Ovary (tissue), 9 donors: ENCODE data around the gene TCF25. TPM values are rescaled to one million over a fixed set of nuclear protein-coding genes. Genes with fewer than 3 reads are reported as not detected.

Experiments
- DNase-seq, 5 donors: peaks; one replicate each; pipeline ENCODE4 v3.0.0-alpha.2; 2019 to 2020
- H3K27ac ChIP-seq, 2 donors: fragments of 200-600 bp; one replicate each; pipeline versions ENCODE4 v1.5.1 to v1.8.0; 2019 to 2022
- H3K27me3 ChIP-seq: fragments of 200-600 bp; one replicate; pipeline ENCODE4 v1.8.0; 2022
- H3K36me3 ChIP-seq: fragments of 200-600 bp; sonication (generic); one replicate; pipeline ENCODE4 v1.5.1; 2019
- H3K4me1 ChIP-seq: one replicate; pipeline ENCODE4 v1.8.1; 2013; ENCODE audit warnings: mild to moderate bottlenecking, moderate library complexity; ENCODE audit not compliant: insufficient read depth
- H3K4me3 ChIP-seq: fragments of 200-600 bp; sonication (generic); one replicate; pipeline ENCODE4 v1.5.1; 2017
- H3K9me3 ChIP-seq, 2 donors: fragments of 200-600 bp in 1 of 2; sonication (generic) in 1 of 2; one replicate each; pipeline versions ENCODE4 v1.5.1 to v1.8.1; 2013 to 2019; ENCODE audit warnings: mild to moderate bottlenecking in 1 of 2, moderate library complexity in 1 of 2
- EP300 ChIP-seq: sonication (generic); formaldehyde crosslinking; IDR thresholded peaks from one replicate; pipeline ENCODE4 v1.6.1; 2017; ENCODE audit warnings: antibody characterized with exemption
- POLR2A ChIP-seq: fragments of 450-650 bp; IDR thresholded peaks from one replicate; pipeline ENCODE4 v1.6.1; 2017; ENCODE audit warnings: antibody characterized with exemption, mild to moderate bottlenecking, moderate library complexity
- WGBS, 3 donors: extraction: QIAGEN DNeasy Blood & Tissue Kit in 1 of 3; methylation state at CpG; one replicate each; pipeline versions ENCODE4 v1.1.5 to v1.1.7; 2013 to 2017; 5-methylcytosine and 5-hydroxymethylcytosine counted together
- intact Hi-C, 4 donors: fragments of 100-400 bp; cut with DNase I; formaldehyde crosslinking; loops; one replicate each; pipeline versions ENCODE4 v1.11.0 to v1.15.1; 2022 to 2023
- polyA plus RNA-seq, 2 donors: library from polyadenylated mRNA; stranded (reverse); fragments of 200-250 nt in 1 of 2; fragments of 350-450 nt in 1 of 2; fragmentation: Illumina TruSeq in 1 of 2; extraction: RNeasy Lipid Tissue Mini Kit (QIAGEN cat#74804) in 1 of 2; gene quantifications; one replicate each; pipeline ENCODE4 v1.2.3, GENCODE V29; 2013 to 2014
- total RNA-seq, 7 donors: library from RNA; depleted of rRNA in 2 of 7; stranded (reverse); fragments of >200 nt in 2 of 7; fragmentation: NEBNext Ultra II Directional in 3 of 7; extraction: Animal tissue kit (Norgen Biotek cat#: 25700) in 3 of 7; gene quantifications; one replicate each; pipeline versions ENCODE4 v1.1.0 to v1.2.4, GENCODE V29; 2016 to 2023
- TF ChIP-seq, protein P1 (sequence below), 3 donors: fragments of 450-650 bp in 2 of 3; fragments of 200-600 bp in 1 of 3; IDR thresholded peaks; one replicate each; pipeline versions ENCODE4 v1.5.1 to v1.8.0; 2016 to 2022; ENCODE audit warnings: antibody characterized with exemption in 3 of 3, mild to moderate bottlenecking in 1 of 3
- donor health status: DM: no; HTN: no; CAD: no; lungs with moderate emphysema.
- donor health status: DM: no; HTN: no; CAD: no.
- donor health status: Bipolar disorder and iron deficiency.
- donor health status: DM: yes; HTN: yes; CAD: no.
- donor health status: DM: no; HTN: no; CAD: no.
- donor health status: DM: yes; HTN: yes; CAD: no.

Gene TCF25
- total and polyA plus RNA-seq, 9 donors = 122 to 210 (median 185) TPM

DNA sequence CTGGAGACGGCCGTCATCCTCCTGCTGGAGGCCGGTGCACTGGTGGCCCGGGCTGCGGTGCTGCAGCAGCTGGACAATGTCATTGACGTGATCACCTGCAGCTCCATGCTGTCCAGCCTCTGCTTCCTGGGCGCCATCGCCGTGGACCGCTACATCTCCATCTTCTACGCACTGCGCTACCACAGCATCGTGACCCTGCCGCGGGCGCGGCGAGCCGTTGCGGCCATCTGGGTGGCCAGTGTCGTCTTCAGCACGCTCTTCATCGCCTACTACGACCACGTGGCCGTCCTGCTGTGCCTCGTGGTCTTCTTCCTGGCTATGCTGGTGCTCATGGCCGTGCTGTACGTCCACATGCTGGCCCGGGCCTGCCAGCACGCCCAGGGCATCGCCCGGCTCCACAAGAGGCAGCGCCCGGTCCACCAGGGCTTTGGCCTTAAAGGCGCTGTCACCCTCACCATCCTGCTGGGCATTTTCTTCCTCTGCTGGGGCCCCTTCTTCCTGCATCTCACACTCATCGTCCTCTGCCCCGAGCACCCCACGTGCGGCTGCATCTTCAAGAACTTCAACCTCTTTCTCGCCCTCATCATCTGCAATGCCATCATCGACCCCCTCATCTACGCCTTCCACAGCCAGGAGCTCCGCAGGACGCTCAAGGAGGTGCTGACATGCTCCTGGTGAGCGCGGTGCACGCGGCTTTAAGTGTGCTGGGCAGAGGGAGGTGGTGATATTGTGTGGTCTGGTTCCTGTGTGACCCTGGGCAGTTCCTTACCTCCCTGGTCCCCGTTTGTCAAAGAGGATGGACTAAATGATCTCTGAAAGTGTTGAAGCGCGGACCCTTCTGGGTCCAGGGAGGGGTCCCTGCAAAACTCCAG lies 46.4 kb downstream of the TCF25 start:
- no peak for DNase-seq
- Histone ChIP-seq H3K9me3 (no peaks in the 10 kb centered on the region), H3K4me1 (peaks cover 12% of the 10 kb centered on the region), H3K27me3 (peaks cover 4% of the 10 kb centered on the region), H3K4me3 (no peak overlapping the region), H3K27ac (no peak overlapping the region), H3K36me3 (no peaks in the 10 kb centered on the region)
- no peak for TF ChIP-seq EP300
- no peak for TF ChIP-seq POLR2A
- TF ChIP-seq, protein P1, sequence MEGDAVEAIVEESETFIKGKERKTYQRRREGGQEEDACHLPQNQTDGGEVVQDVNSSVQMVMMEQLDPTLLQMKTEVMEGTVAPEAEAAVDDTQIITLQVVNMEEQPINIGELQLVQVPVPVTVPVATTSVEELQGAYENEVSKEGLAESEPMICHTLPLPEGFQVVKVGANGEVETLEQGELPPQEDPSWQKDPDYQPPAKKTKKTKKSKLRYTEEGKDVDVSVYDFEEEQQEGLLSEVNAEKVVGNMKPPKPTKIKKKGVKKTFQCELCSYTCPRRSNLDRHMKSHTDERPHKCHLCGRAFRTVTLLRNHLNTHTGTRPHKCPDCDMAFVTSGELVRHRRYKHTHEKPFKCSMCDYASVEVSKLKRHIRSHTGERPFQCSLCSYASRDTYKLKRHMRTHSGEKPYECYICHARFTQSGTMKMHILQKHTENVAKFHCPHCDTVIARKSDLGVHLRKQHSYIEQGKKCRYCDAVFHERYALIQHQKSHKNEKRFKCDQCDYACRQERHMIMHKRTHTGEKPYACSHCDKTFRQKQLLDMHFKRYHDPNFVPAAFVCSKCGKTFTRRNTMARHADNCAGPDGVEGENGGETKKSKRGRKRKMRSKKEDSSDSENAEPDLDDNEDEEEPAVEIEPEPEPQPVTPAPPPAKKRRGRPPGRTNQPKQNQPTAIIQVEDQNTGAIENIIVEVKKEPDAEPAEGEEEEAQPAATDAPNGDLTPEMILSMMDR (IDR thresholded peaks at IDR 0.05) = no peak
- 88 to 91% (median 90%) methylated on average over 52 of the region's 52 CpGs for WGBS, 3 donors
- intact Hi-C loops = no loop called here

DNA sequence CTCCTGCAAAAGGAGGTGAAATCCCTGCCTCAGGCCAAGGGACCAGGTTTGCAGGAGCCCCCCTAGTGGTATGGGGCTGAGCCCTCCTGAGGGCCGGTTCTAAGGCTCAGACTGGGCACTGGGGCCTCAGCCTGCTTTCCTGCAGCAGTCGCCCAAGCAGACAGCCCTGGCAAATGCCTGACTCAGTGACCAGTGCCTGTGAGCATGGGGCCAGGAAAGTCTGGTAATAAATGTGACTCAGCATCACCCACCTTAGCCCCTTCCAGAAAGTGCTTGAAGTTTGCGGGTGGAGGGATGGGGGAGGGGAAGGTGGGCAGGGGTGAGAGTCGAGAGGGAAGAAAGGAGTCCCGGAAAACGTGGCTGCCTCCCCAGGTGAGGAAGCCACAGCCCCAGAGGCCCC lies 47.3 kb downstream of the TCF25 start:
- no peaks in the 10 kb centered on the region for H3K36me3 ChIP-seq
- TF ChIP-seq EP300 (no peak), POLR2A (no peak)
- TF ChIP-seq, protein P1 (IDR thresholded peaks at IDR 0.05) = no peak
- DNase-seq = no peak
- no peak overlapping the region for H3K4me3 ChIP-seq
- intact Hi-C loops = no loop called here
- H3K9me3 ChIP-seq = no peaks in the 10 kb centered on the region
- peaks cover 12% of the 10 kb centered on the region for H3K4me1 ChIP-seq
- H3K27me3 ChIP-seq = peaks cover 4% of the 10 kb centered on the region
- H3K27ac ChIP-seq = no peak overlapping the region
- WGBS, 3 donors = 49 to 56% (median 51%) methylated on average over 6 of the region's 6 CpGs

DNA sequence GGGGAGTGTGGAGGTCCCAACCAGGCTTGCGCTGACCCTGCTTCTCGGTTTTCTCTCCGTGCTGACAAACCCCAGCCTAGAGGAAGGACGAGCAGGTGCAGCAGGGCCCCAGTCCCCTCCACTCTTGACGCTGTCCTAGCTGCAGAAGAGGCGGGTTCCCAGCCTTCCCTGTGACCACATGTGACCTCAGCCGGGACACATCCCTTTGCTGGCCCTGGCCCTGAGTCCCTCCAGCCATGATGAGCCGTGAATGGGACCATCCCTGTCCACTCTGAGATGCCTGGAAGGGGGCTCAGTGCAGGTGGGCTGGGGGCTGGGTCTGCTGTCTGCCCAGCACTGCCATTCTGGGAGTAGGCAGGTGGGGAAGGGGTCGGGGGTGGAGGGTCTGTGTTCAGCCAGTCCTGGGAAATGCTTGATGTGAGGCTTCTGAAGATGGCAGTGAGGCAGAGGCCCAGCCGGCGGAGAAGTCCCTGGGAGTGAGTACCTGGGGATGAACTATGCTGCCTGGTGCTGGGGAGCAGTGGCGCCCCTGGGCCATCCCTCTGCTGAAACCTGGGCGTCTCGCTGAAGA lies 47.8 kb downstream of the TCF25 start:
- no peak overlapping the region for H3K4me3 ChIP-seq
- TF ChIP-seq POLR2A (no peak), EP300 (no peak)
- TF ChIP-seq, protein P1 (IDR thresholded peaks at IDR 0.05) = no peak
- H3K9me3 ChIP-seq = no peaks in the 10 kb centered on the region
- WGBS, 3 donors = 49 to 54% (median 53%) methylated on average over 14 of the region's 14 CpGs
- peak in 1 of 5 donors; percentile 43 for DNase-seq
- peaks cover 4% of the 10 kb centered on the region for H3K27me3 ChIP-seq
- intact Hi-C loops = no loop called here
- peaks cover 12% of the 10 kb centered on the region for H3K4me1 ChIP-seq
- H3K36me3 ChIP-seq = no peaks in the 10 kb centered on the region
- H3K27ac ChIP-seq = no peak overlapping the region

DNA sequence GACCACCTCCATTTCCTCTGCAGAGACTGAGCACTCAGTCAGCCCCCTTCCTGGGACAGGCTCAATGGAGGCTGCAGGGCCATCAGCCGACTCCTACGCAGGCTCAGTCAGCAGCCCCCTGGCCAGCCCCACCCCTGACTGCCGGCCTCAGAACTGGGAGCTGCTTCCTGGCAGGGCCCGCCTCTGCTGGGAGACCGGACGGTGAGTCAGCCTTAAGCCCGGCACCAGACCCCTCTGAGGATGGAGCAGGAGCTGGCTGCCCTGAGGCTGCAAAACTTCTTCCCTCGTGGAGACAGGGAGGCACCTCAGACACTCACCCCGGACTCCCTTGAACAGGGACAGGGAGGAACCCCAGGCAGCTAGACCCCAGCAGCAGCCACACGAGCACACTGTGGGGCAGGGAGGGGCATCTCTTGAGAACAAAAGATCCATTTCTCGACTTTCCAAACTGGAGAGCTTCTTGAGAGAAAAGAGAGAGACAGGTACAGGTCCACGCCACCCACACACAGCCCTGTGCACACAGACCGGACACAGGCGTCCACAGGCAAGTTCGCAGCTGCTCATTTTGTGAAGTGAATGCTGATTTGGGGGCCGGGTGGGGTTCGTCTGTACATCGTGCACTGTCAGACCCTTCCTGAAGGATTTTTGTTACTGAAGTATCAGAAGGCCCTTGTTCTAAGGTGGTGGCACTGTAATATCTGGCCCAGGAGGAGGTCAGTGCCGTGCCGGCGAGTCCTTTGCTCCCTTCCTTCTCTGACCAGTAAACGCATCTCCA lies 48.5 kb downstream of the TCF25 start:
- Histone ChIP-seq H3K27ac (no peak overlapping the region), H3K36me3 (no peaks in the 10 kb centered on the region), H3K27me3 (peaks cover 4% of the 10 kb centered on the region), H3K9me3 (no peaks in the 10 kb centered on the region), H3K4me3 (no peak overlapping the region), H3K4me1 (peaks cover 12% of the 10 kb centered on the region)
- peak; percentile 65 to 81 (median 67) for DNase-seq
- intact Hi-C loops = no loop called here
- TF ChIP-seq, protein P1 (IDR thresholded peaks at IDR 0.05) = no peak
- TF ChIP-seq EP300 (no peak), POLR2A (no peak)
- 1 to 2% (median 2%) methylated on average over 22 of the region's 22 CpGs for WGBS, 3 donors
